Transverse colon (tissue), 4 donors: ENCODE data around the gene TMC3. TPM values are rescaled to one million over a fixed set of nuclear protein-coding genes. Genes with fewer than 3 reads are reported as not detected.

Experiments used
- DNase-seq: peaks from one replicate; pipeline ENCODE4 v3.0.0-alpha.2; 2019
- H3K27ac ChIP-seq, 4 donors: fragments of 200-600 bp; sonication (generic); 2 replicates each; pipeline ENCODE4 v1.5.1; 2016 to 2018; ENCODE audit warnings: inconsistent platforms in 4 of 4
- H3K27me3 ChIP-seq: fragments of 200-600 bp; sonication (generic); 2 replicates; pipeline ENCODE4 v1.5.1; 2017; ENCODE audit warnings: inconsistent platforms
- H3K36me3 ChIP-seq, 4 donors: fragments of 200-600 bp; sonication (generic); 2 replicates each; pipeline ENCODE4 v1.5.1; 2017 to 2019; ENCODE audit warnings: inconsistent platforms in 4 of 4
- H3K4me1 ChIP-seq, 4 donors: fragments of 200-600 bp; sonication (generic); 2 replicates each; pipeline ENCODE4 v1.5.1; 2017 to 2020; ENCODE audit warnings: inconsistent platforms in 4 of 4
- H3K4me3 ChIP-seq, 4 donors: fragments of 200-600 bp; sonication (generic); 1 replicate in 1 of 4; 2 replicates in 3 of 4; pipeline versions ENCODE4 v1.5.1 to v1.6.1; 2017 to 2019; ENCODE audit warnings: inconsistent platforms in 4 of 4
- H3K9me3 ChIP-seq, 2 donors: fragments of 200-600 bp; sonication (generic); 2 replicates each; pipeline ENCODE4 v1.5.1; 2017 to 2019; ENCODE audit warnings: inconsistent platforms in 2 of 2
- EP300 ChIP-seq: sonication (generic); formaldehyde crosslinking; IDR thresholded peaks from one replicate; pipeline ENCODE4 v1.6.1; 2017; ENCODE audit warnings: antibody characterized with exemption, low read depth
- POLR2A ChIP-seq: fragments of 450-650 bp; IDR thresholded peaks from one replicate; pipeline ENCODE4 v1.6.1; 2016; ENCODE audit warnings: antibody characterized with exemption, mild to moderate bottlenecking, moderate library complexity
- POLR2AphosphoS5 ChIP-seq, 3 donors: sonication (generic); formaldehyde crosslinking; IDR thresholded peaks; one replicate each; pipeline ENCODE4 v1.6.1; 2016; ENCODE audit warnings: antibody characterized with exemption in 3 of 3
- WGBS, 2 donors: methylation state at CpG; one replicate each; pipeline ENCODE4 v1.1.5; 2018; ENCODE audit warnings: low coverage in 1 of 2; 5-methylcytosine and 5-hydroxymethylcytosine counted together
- in situ Hi-C, 4 donors: fragments of 200-750 bp; cut with MboI; loops; one replicate each; pipeline versions ENCODE4 v1.15.0 to v1.15.1; 2017; ENCODE audit warnings: low sequenced_read_pairs in 3 of 4, low pct_ligation_motif_present in 1 of 4, low pct_unique_long_range_greater_than_20kb in 1 of 4
- intact Hi-C: fragments of 100-400 bp; cut with DNase I; formaldehyde crosslinking; loops from one replicate; pipeline ENCODE4 v1.15.1; 2023; ENCODE audit warnings: low total_unique reads
- total RNA-seq, 4 donors: library from RNA; depleted of rRNA; stranded (reverse); fragments of >200 nt; gene quantifications; one replicate each; pipeline ENCODE4 v1.1.0, GENCODE V29; 2016
- TF ChIP-seq, protein P1 (sequence below), 5 experiments: fragments of 200-600 bp in 3 of 5; fragments of 450-650 bp in 2 of 5; sonication (generic) in 3 of 5; IDR thresholded peaks; 1 replicate in 2 of 5; 2 replicates in 3 of 5; pipeline ENCODE4 v1.5.1; 2016 to 2017; ENCODE audit warnings: antibody characterized with exemption in 5 of 5, inconsistent platforms in 3 of 5, mild to moderate bottlenecking in 2 of 5, moderate library complexity in 1 of 5

Gene TMC3
- total RNA-seq, 4 donors from 2014 or later, result 0.14 to 0.64 TPM; not detected in 2

- TF ChIP-seq, protein P1, sequence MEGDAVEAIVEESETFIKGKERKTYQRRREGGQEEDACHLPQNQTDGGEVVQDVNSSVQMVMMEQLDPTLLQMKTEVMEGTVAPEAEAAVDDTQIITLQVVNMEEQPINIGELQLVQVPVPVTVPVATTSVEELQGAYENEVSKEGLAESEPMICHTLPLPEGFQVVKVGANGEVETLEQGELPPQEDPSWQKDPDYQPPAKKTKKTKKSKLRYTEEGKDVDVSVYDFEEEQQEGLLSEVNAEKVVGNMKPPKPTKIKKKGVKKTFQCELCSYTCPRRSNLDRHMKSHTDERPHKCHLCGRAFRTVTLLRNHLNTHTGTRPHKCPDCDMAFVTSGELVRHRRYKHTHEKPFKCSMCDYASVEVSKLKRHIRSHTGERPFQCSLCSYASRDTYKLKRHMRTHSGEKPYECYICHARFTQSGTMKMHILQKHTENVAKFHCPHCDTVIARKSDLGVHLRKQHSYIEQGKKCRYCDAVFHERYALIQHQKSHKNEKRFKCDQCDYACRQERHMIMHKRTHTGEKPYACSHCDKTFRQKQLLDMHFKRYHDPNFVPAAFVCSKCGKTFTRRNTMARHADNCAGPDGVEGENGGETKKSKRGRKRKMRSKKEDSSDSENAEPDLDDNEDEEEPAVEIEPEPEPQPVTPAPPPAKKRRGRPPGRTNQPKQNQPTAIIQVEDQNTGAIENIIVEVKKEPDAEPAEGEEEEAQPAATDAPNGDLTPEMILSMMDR (IDR thresholded peaks at IDR 0.05), result no peak
- TF ChIP-seq POLR2A (peak; percentile 97), POLR2AphosphoS5 (IDR thresholded peaks at IDR 0.05) (peak; percentile 90 to 98 (median 97)), EP300 (no peak)
- in situ Hi-C loops (no loop called here), intact Hi-C loops (loop anchor here (10.0 kb wide), 1 partner anchor 59 kb away; no protein-coding TSS in a partner anchor)
- peak within 1 kb of the TSS; percentile 83 to 95 (median 91) for H3K27ac ChIP-seq
- H3K27me3 ChIP-seq, result no peaks in the 10 kb centered on the region
- DNase-seq, result peak; percentile 100
- WGBS, 2 donors, result 1 to 4% methylated on average over 11 to 31 of the region's 67 CpGs
- peaks cover 4 to 20% (median 11%) of the 10 kb centered on the region in 4 donors for H3K4me1 ChIP-seq
- peak within 1 kb of the TSS; percentile 70 to 94 (median 86) for H3K4me3 ChIP-seq
- H3K36me3 ChIP-seq, result peaks cover 0 to 5% (median 2%) of the 10 kb centered on the region in 4 donors
- no peaks in the 10 kb centered on the region for H3K9me3 ChIP-seq
Observed at GRCh38 chr15:81323944-81324881, 49.8 kb downstream of the TMC3 start, which contains the start of gene STARD5. Gene STARD5 (minus strand): TSS chr15:81324141. CDS start chr15:81324099, 42 bp downstream.

DNA sequence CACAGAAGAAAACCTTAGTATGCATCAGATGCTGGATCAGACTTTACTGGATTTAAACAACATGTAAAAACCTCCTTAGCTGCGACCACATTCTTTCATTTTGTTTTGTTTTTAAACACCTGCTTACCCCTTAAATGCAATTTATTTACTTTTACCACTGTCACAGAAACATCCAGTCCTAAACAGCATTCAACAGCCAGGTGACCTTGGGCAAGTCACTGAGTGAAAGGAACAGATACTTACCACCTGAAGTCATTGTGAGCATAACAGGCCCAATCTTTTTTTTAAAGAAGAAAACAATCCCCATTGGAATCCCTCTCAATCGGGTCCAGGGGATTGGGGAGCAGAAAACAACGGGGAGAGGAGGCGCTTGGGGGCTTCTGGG lies 50.5 kb downstream of the TMC3 start:
- 5 to 23% methylated on average over 1 to 4 of the region's 4 CpGs for WGBS, 2 donors
- intact Hi-C loops (loop anchor here (10.0 kb wide), 1 partner anchor 59 kb away; no protein-coding TSS in a partner anchor), in situ Hi-C loops (no loop called here)
- Histone ChIP-seq H3K27me3 (no peaks in the 10 kb centered on the region), H3K9me3 (no peaks in the 10 kb centered on the region), H3K4me3 (peak overlapping the region; percentile 70 to 94 (median 86)), H3K27ac (peak overlapping the region; percentile 83 to 95 (median 91)), H3K36me3 (peaks cover 0 to 11% (median 4%) of the 10 kb centered on the region in 4 donors), H3K4me1 (peaks cover 4 to 20% (median 11%) of the 10 kb centered on the region in 4 donors)
- TF ChIP-seq EP300 (no peak), POLR2AphosphoS5 (IDR thresholded peaks at IDR 0.05) (no peak), POLR2A (no peak)
- TF ChIP-seq, protein P1 (IDR thresholded peaks at IDR 0.05), result no peak
- DNase-seq, result no peak

GRCh38 chr15:81322676-81323253 lies 51.2 kb downstream of the TMC3 start:
- intact Hi-C loops, result loop anchor here (10.0 kb wide), 1 partner anchor 58 kb away; no protein-coding TSS in a partner anchor
- Histone ChIP-seq H3K27ac (peak overlapping the region; percentile 83 to 95 (median 91)), H3K9me3 (no peaks in the 10 kb centered on the region), H3K36me3 (peaks cover 0 to 11% (median 5%) of the 10 kb centered on the region in 4 donors), H3K27me3 (no peaks in the 10 kb centered on the region), H3K4me1 (peaks cover 4 to 20% (median 11%) of the 10 kb centered on the region in 4 donors), H3K4me3 (peak overlapping the region in 3 of 4 donors; percentile 82 to 94 (median 89))
- in situ Hi-C loops, result no loop called here
- 46% methylated on average over 6 of the region's 6 CpGs; no CpG with 5 or more reads in 1 of the 2 donors for WGBS, 2 donors
- DNase-seq, result peak; percentile 64
- TF ChIP-seq, protein P1 (IDR thresholded peaks at IDR 0.05), result no peak
- peak; percentile 37 for TF ChIP-seq POLR2A
- no peak for TF ChIP-seq EP300
- no peak for TF ChIP-seq POLR2AphosphoS5 (IDR thresholded peaks at IDR 0.05)

GRCh38 chr15:81321667-81322066 lies 52.3 kb downstream of the TMC3 start:
- TF ChIP-seq POLR2A (no peak), EP300 (no peak), POLR2AphosphoS5 (IDR thresholded peaks at IDR 0.05) (no peak)
- TF ChIP-seq, protein P1 (IDR thresholded peaks at IDR 0.05), result no peak
- Histone ChIP-seq H3K27me3 (no peaks in the 10 kb centered on the region), H3K4me3 (no peak overlapping the region), H3K36me3 (peaks cover 0 to 17% (median 6%) of the 10 kb centered on the region in 4 donors), H3K9me3 (no peaks in the 10 kb centered on the region), H3K4me1 (peaks cover 4 to 20% (median 11%) of the 10 kb centered on the region in 4 donors), H3K27ac (peak overlapping the region in 1 of 4 donors; percentile 83)
- intact Hi-C loops (loop anchor here (10.0 kb wide), 1 partner anchor 57 kb away; no protein-coding TSS in a partner anchor), in situ Hi-C loops (no loop called here)
- no peak for DNase-seq
- WGBS, 2 donors, result 79 to 100% methylated on average over 1 of the region's 1 CpG
